ENCODE results near the gene LRRTM4.

LRRTM4 gene

DNA sequence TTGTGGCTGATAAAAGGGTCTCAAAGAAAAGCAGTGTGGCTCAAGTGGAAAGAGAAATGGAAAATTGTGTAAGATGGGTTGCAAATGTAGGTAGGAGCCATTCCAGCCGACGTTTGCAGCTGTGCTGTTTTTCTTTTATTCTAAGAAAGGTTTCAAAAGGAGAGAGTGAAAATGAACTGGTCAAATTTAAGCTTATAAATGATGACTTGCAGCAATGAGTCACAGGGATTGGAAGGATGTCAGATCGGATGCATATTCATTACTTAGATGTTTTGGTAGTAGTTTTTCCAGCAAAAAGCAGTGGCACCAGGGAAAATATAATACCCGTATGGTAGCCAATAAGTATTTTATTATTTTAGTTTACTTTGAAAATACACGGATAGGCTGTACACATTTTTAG lies 79.1 kb downstream of the LRRTM4 start:
- TF ChIP-seq SIN3A (IDR thresholded peaks at IDR 0.05; ENCODE audit: borderline replicate concordance, insufficient read depth, low read length), result no peak
- no peak for TF ChIP-seq TAF1 (IDR thresholded peaks at IDR 0.05; ENCODE audit: borderline replicate concordance, insufficient read depth, low read length)
- TF ChIP-seq FOXP2 (optimal IDR thresholded peaks at IDR 0.05; ENCODE audit: borderline replicate concordance, extremely low read depth, extremely low read length, insufficient read depth), result no peak
- TF ChIP-seq, protein P1, sequence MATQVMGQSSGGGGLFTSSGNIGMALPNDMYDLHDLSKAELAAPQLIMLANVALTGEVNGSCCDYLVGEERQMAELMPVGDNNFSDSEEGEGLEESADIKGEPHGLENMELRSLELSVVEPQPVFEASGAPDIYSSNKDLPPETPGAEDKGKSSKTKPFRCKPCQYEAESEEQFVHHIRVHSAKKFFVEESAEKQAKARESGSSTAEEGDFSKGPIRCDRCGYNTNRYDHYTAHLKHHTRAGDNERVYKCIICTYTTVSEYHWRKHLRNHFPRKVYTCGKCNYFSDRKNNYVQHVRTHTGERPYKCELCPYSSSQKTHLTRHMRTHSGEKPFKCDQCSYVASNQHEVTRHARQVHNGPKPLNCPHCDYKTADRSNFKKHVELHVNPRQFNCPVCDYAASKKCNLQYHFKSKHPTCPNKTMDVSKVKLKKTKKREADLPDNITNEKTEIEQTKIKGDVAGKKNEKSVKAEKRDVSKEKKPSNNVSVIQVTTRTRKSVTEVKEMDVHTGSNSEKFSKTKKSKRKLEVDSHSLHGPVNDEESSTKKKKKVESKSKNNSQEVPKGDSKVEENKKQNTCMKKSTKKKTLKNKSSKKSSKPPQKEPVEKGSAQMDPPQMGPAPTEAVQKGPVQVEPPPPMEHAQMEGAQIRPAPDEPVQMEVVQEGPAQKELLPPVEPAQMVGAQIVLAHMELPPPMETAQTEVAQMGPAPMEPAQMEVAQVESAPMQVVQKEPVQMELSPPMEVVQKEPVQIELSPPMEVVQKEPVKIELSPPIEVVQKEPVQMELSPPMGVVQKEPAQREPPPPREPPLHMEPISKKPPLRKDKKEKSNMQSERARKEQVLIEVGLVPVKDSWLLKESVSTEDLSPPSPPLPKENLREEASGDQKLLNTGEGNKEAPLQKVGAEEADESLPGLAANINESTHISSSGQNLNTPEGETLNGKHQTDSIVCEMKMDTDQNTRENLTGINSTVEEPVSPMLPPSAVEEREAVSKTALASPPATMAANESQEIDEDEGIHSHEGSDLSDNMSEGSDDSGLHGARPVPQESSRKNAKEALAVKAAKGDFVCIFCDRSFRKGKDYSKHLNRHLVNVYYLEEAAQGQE (IDR thresholded peaks at IDR 0.05; ENCODE audit: insufficient read depth in 1 of 2, low read depth in 2 of 2, low read length in 2 of 2), result no peak
- TF ChIP-seq POLR2AphosphoS5 (IDR thresholded peaks at IDR 0.05; ENCODE audit: low read depth, low read length), result no peak

DNA sequence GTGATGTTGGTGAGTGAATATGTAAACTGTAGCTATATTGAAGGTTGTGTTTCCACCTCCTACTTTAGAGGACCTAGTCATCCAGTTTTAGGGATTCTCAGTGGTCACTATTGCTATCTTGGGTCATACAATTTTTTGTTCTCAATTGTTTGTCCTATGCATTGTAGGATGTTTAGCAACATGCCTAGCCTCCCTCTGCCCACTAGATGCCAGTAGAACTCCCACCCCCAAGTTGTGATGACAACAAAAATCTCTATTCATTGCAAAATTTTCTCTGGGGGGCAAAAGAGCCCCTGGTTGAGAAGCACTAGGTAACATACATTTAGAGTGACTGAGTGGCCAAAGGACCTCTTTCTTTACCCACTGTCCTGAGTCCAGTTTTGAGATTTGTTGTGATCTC lies 87.3 kb downstream of the LRRTM4 start:
- no peak for TF ChIP-seq SIN3A (IDR thresholded peaks at IDR 0.05; ENCODE audit: borderline replicate concordance, insufficient read depth, low read length)
- TF ChIP-seq, protein P1 (IDR thresholded peaks at IDR 0.05; ENCODE audit: insufficient read depth in 1 of 2, low read depth in 2 of 2, low read length in 2 of 2), result no peak
- no peak for TF ChIP-seq FOXP2 (optimal IDR thresholded peaks at IDR 0.05; ENCODE audit: borderline replicate concordance, extremely low read depth, extremely low read length, insufficient read depth)
- no peak for TF ChIP-seq TAF1 (IDR thresholded peaks at IDR 0.05; ENCODE audit: borderline replicate concordance, insufficient read depth, low read length)
- TF ChIP-seq POLR2AphosphoS5 (IDR thresholded peaks at IDR 0.05; ENCODE audit: low read depth, low read length), result no peak

DNA sequence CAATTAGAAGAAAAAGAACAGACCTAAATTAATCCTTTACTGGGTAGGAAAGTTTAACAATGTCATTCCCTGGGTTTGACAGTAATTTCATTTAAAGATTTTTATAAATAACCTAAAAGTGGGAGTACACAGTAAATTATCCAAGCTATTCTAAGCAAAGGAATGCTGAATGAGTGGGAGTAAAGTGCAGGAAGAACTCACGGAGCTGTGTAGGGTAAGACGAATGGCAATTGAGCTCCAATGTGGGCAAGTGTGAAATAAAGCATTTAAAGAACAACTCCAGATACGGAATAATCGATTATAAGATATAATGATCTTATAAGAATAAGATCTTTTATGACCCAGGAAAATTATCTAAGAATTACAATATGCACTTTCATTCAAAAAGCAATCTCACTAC lies 93.2 kb downstream of the LRRTM4 start:
- TF ChIP-seq, protein P1 (IDR thresholded peaks at IDR 0.05; ENCODE audit: insufficient read depth in 1 of 2, low read depth in 2 of 2, low read length in 2 of 2), result no peak
- TF ChIP-seq FOXP2 (optimal IDR thresholded peaks at IDR 0.05; ENCODE audit: borderline replicate concordance, extremely low read depth, extremely low read length, insufficient read depth) (no peak), TAF1 (IDR thresholded peaks at IDR 0.05; ENCODE audit: borderline replicate concordance, insufficient read depth, low read length) (no peak), POLR2AphosphoS5 (IDR thresholded peaks at IDR 0.05; ENCODE audit: low read depth, low read length) (no peak), SIN3A (IDR thresholded peaks at IDR 0.05; ENCODE audit: borderline replicate concordance, insufficient read depth, low read length) (no peak)

DNA sequence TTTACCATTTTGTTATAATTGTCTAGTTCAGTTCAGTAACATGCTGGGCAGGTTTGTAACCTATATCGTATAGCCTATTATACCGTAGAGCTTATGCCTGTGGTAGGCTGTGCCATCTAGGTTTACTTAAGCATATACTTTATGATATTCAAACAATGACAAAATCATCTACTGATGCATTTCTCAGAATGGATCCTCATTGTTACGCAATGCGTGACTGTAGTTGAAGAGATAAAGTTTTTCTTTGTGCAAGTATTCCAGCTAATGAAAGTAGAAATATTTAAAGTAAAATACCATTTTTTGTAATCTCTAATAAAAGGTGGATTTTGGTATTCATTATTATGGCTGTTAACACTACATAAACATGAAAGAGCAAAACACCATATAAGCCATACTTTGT lies 100.2 kb downstream of the LRRTM4 start:
- no peak for TF ChIP-seq POLR2AphosphoS5 (IDR thresholded peaks at IDR 0.05; ENCODE audit: low read depth, low read length)
- no peak for TF ChIP-seq SIN3A (IDR thresholded peaks at IDR 0.05; ENCODE audit: borderline replicate concordance, insufficient read depth, low read length)
- TF ChIP-seq FOXP2 (optimal IDR thresholded peaks at IDR 0.05; ENCODE audit: borderline replicate concordance, extremely low read depth, extremely low read length, insufficient read depth), result no peak
- no peak for TF ChIP-seq TAF1 (IDR thresholded peaks at IDR 0.05; ENCODE audit: borderline replicate concordance, insufficient read depth, low read length)
- TF ChIP-seq, protein P1 (IDR thresholded peaks at IDR 0.05; ENCODE audit: insufficient read depth in 1 of 2, low read depth in 2 of 2, low read length in 2 of 2), result no peak

DNA sequence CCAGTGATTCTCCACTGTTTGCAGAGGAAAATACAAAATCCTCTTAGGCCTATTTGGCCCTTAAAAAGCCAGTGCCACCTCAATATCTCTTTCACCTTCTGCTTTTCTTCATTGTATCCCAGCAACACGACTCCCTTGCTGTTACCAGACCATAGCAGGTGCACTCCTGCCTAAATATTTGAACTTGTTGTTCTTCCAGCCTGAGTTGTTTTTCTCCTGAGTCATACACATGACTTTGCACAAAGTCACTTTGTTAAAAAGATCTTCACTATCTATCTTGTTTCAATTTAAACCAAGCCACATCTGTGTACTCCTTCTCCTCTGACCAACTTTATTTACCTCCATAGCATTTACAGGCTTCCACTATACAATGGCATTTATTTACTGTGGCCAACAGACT lies 103.6 kb downstream of the LRRTM4 start:
- TF ChIP-seq FOXP2 (optimal IDR thresholded peaks at IDR 0.05; ENCODE audit: borderline replicate concordance, extremely low read depth, extremely low read length, insufficient read depth) (no peak), SIN3A (IDR thresholded peaks at IDR 0.05; ENCODE audit: borderline replicate concordance, insufficient read depth, low read length) (no peak), POLR2AphosphoS5 (IDR thresholded peaks at IDR 0.05; ENCODE audit: low read depth, low read length) (no peak), TAF1 (IDR thresholded peaks at IDR 0.05; ENCODE audit: borderline replicate concordance, insufficient read depth, low read length) (no peak)
- TF ChIP-seq, protein P1 (IDR thresholded peaks at IDR 0.05; ENCODE audit: insufficient read depth in 1 of 2, low read depth in 2 of 2, low read length in 2 of 2), result no peak
